SU-DHL-6 (cell line): Measurements from ENCODE around the gene ATP13A2.

Source experiments
- H2AFZ ChIP-seq: fragments of 200-600 bp; sonication (generic); 2 replicates; pipeline ENCODE4 v1.6.1; 2014; ENCODE audit warnings: low read depth, mild to moderate bottlenecking, moderate library complexity, mixed read lengths, antibody characterized with exemption, low read length; ENCODE audit not compliant: severe bottlenecking
- H3F3A ChIP-seq: fragments of 200-600 bp; shearing (Covaris generic); 2 replicates; pipeline ENCODE4 v1.6.0; 2016; ENCODE audit warnings: antibody characterized with exemption, mild to moderate bottlenecking; ENCODE audit not compliant: insufficient read depth
- H3K27ac ChIP-seq: fragments of 200-600 bp; sonication (generic); 2 replicates; pipeline ENCODE4 v1.5.1; 2016; ENCODE audit warnings: low read depth, mild to moderate bottlenecking, low read length, moderate library complexity, mixed read lengths
- H3K27me3 ChIP-seq: fragments of 200-600 bp; sonication (generic), shearing (Covaris generic); 2 replicates; pipeline ENCODE4 v1.6.0; 2014; ENCODE audit warnings: mild to moderate bottlenecking, low read length
- H3K36me3 ChIP-seq: fragments of 200-600 bp; sonication (generic); 2 replicates; pipeline ENCODE4 v1.6.1; 2014; ENCODE audit warnings: mild to moderate bottlenecking, low read length, mixed read lengths
- H3K4me2 ChIP-seq: fragments of 300-600, 200-600 bp; shearing (Covaris generic), sonication (generic); 2 replicates; pipeline ENCODE4 v1.6.0; 2014; ENCODE audit warnings: low read length, low read depth, mild to moderate bottlenecking; ENCODE audit not compliant: poor library complexity, severe bottlenecking
- H3K4me3 ChIP-seq: fragments of 200-600 bp; sonication (generic); 2 replicates; pipeline ENCODE4 v1.5.1; 2014; ENCODE audit warnings: antibody characterized with exemption, low read length, mild to moderate bottlenecking, mixed read lengths; ENCODE audit not compliant: insufficient read depth, poor library complexity, severe bottlenecking
- H3K79me2 ChIP-seq: fragments of 200-600 bp; sonication (generic); 2 replicates; pipeline ENCODE4 v1.6.1; 2014; ENCODE audit warnings: mild to moderate bottlenecking, low read length, moderate library complexity; ENCODE audit not compliant: insufficient read depth
- H3K9ac ChIP-seq: fragments of 200-600 bp; sonication (generic); 2 replicates; pipeline ENCODE4 v1.7.0; 2014; ENCODE audit warnings: mild to moderate bottlenecking, low read length
- H3K9me2 ChIP-seq: fragments of 200-600 bp; sonication (generic); replicated peaks from 2 replicates; pipeline ENCODE4 v1.6.1; 2014; ENCODE audit warnings: low read length; ENCODE audit not compliant: insufficient read depth
- H3K9me3 ChIP-seq: fragments of 200-600 bp; sonication (generic); 2 replicates; pipeline ENCODE4 v1.6.1; 2014; ENCODE audit warnings: low read length, mixed read lengths; ENCODE audit not compliant: insufficient read depth
- H4K20me1 ChIP-seq: fragments of 200-600 bp; sonication (generic); 2 replicates; pipeline ENCODE4 v1.6.1; 2014; ENCODE audit warnings: low read depth, mild to moderate bottlenecking, antibody characterized with exemption, low read length, moderate library complexity, mixed read lengths
- EZH2phosphoT487 ChIP-seq: fragments of 200-600 bp; sonication (generic), shearing (Covaris generic); conservative IDR thresholded peaks from 2 replicates; pipeline ENCODE4 v1.6.1; 2018; ENCODE audit warnings: mild to moderate bottlenecking, antibody characterized with exemption, low read length, moderate library complexity, mixed read lengths
- TF ChIP-seq, protein P1 (sequence below): fragments of 200-600 bp; sonication (generic); IDR thresholded peaks from one replicate; pipeline ENCODE4 v1.5.1; 2017; ENCODE audit warnings: antibody characterized with exemption, mild to moderate bottlenecking, low read length, moderate library complexity; ENCODE audit not compliant: insufficient read depth, poor library complexity, severe bottlenecking

The ATP13A2 gene

GRCh38 chr1:16988210-16988609 lies 23.5 kb downstream of the ATP13A2 start:
- Histone ChIP-seq H3K9ac (no peak overlapping the region), H3K36me3 (no peaks in the 10 kb centered on the region), H3K27ac (no peak overlapping the region), H3K9me2 (no peaks in the 10 kb centered on the region), H4K20me1 (no peaks in the 10 kb centered on the region), H3K4me2 (no peak overlapping the region), H2AFZ (no peak overlapping the region), H3K9me3 (no peaks in the 10 kb centered on the region), H3K79me2 (no peaks in the 10 kb centered on the region), H3F3A (no peaks in the 10 kb centered on the region), H3K4me3 (no peak overlapping the region), H3K27me3 (no peaks in the 10 kb centered on the region)
- TF ChIP-seq EZH2phosphoT487: no peak
- TF ChIP-seq, protein P1, sequence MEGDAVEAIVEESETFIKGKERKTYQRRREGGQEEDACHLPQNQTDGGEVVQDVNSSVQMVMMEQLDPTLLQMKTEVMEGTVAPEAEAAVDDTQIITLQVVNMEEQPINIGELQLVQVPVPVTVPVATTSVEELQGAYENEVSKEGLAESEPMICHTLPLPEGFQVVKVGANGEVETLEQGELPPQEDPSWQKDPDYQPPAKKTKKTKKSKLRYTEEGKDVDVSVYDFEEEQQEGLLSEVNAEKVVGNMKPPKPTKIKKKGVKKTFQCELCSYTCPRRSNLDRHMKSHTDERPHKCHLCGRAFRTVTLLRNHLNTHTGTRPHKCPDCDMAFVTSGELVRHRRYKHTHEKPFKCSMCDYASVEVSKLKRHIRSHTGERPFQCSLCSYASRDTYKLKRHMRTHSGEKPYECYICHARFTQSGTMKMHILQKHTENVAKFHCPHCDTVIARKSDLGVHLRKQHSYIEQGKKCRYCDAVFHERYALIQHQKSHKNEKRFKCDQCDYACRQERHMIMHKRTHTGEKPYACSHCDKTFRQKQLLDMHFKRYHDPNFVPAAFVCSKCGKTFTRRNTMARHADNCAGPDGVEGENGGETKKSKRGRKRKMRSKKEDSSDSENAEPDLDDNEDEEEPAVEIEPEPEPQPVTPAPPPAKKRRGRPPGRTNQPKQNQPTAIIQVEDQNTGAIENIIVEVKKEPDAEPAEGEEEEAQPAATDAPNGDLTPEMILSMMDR: no peak

- Histone ChIP-seq H3K4me2 (no peak overlapping the region), H2AFZ (no peak overlapping the region), H3K36me3 (no peaks in the 10 kb centered on the region), H3K9me2 (no peaks in the 10 kb centered on the region), H3K4me3 (no peak overlapping the region), H3K27ac (no peak overlapping the region), H3F3A (no peaks in the 10 kb centered on the region), H4K20me1 (no peaks in the 10 kb centered on the region), H3K79me2 (no peaks in the 10 kb centered on the region), H3K27me3 (no peaks in the 10 kb centered on the region), H3K9me3 (no peaks in the 10 kb centered on the region), H3K9ac (no peak overlapping the region)
- no peak for TF ChIP-seq EZH2phosphoT487
- TF ChIP-seq, protein P1: peak; percentile 50
These were observed 24.8 kb downstream of the ATP13A2 start for GRCh38 chr1:16986962-16987361.

GRCh38 chr1:16986560-16986959 lies 25.2 kb downstream of the ATP13A2 start:
- TF ChIP-seq, protein P1: no peak
- TF ChIP-seq EZH2phosphoT487: no peak
- Histone ChIP-seq H3K4me3 (no peak overlapping the region), H3F3A (no peaks in the 10 kb centered on the region), H3K79me2 (no peaks in the 10 kb centered on the region), H3K9me2 (no peaks in the 10 kb centered on the region), H3K4me2 (no peak overlapping the region), H3K36me3 (no peaks in the 10 kb centered on the region), H2AFZ (no peak overlapping the region), H4K20me1 (no peaks in the 10 kb centered on the region), H3K9me3 (no peaks in the 10 kb centered on the region), H3K27ac (no peak overlapping the region), H3K27me3 (no peaks in the 10 kb centered on the region), H3K9ac (no peak overlapping the region)

- Histone ChIP-seq H3K36me3 (no peaks in the 10 kb centered on the region), H3K9ac (no peak overlapping the region)
- TF ChIP-seq, protein P1: no peak
- no peak for TF ChIP-seq EZH2phosphoT487
These were observed 25.6 kb downstream of the ATP13A2 start for GRCh38 chr1:16986113-16986512.

More at GRCh38 chr1:16986113-16986512, 25.6 kb downstream of the ATP13A2 start:
- Histone ChIP-seq H3K4me2 (no peak overlapping the region), H3K27me3 (no peaks in the 10 kb centered on the region), H2AFZ (no peak overlapping the region), H3K9me3 (no peaks in the 10 kb centered on the region), H4K20me1 (no peaks in the 10 kb centered on the region), H3K4me3 (no peak overlapping the region), H3K79me2 (no peaks in the 10 kb centered on the region), H3K27ac (no peak overlapping the region), H3F3A (no peaks in the 10 kb centered on the region), H3K9me2 (no peaks in the 10 kb centered on the region)
